HG03457 (cell line): ENCODE data around the gene CPPED1.

Experiments used
- ATAC-seq: cut with Tn5 transposase; IDR thresholded peaks from one replicate; pipeline ENCODE4 v1.9.1; 2021; ENCODE audit warnings: moderate number of reproducible peaks; ENCODE audit not compliant: unreplicated experiment

CPPED1 gene

GRCh38 chr16:12613131-12613991 is 190.3 kb downstream of the CPPED1 start:
- no peak for ATAC-seq

- ATAC-seq, result no peak
These were observed 191.0 kb downstream of the CPPED1 start for GRCh38 chr16:12612598-12613101.

- no peak for ATAC-seq
These were observed 191.6 kb downstream of the CPPED1 start for GRCh38 chr16:12611916-12612597.

- ATAC-seq, result no peak
These were observed 192.6 kb downstream of the CPPED1 start for GRCh38 chr16:12611006-12611477.

- ATAC-seq, result no peak
These were observed 193.6 kb downstream of the CPPED1 start for GRCh38 chr16:12609937-12610699.
